Stomach (tissue), 4 donors: ENCODE data around the gene HOXC12.

Experiments
- CTCF ChIP-seq, 7 experiments: fragments of 450-650 bp in 4 of 7; fragments of 200-600 bp in 3 of 7; sonication (generic) in 3 of 7; IDR thresholded peaks; one replicate each; pipeline ENCODE4 v1.5.1; 2016 to 2019; ENCODE audit warnings: antibody characterized with exemption in 7 of 7, control low read depth in 2 of 7, mild to moderate bottlenecking in 1 of 7
- EP300 ChIP-seq: sonication (generic); formaldehyde crosslinking; IDR thresholded peaks from one replicate; pipeline ENCODE4 v1.6.1; 2017; ENCODE audit warnings: antibody characterized with exemption
- POLR2A ChIP-seq, 4 donors: fragments of 450-650 bp; IDR thresholded peaks; one replicate each; pipeline ENCODE4 v1.6.1; 2016; ENCODE audit warnings: antibody characterized with exemption in 4 of 4, control low read depth in 2 of 4, mild to moderate bottlenecking in 1 of 4, moderate library complexity in 1 of 4
- POLR2AphosphoS5 ChIP-seq, 3 donors: sonication (generic); formaldehyde crosslinking; IDR thresholded peaks; one replicate each; pipeline ENCODE4 v1.6.1; 2016; ENCODE audit warnings: antibody characterized with exemption in 3 of 3

GRCh38 chr12:53977596-53978445 is 23.1 kb downstream of the HOXC12 start:
- TF ChIP-seq CTCF (IDR thresholded peaks at IDR 0.05) (no peak), POLR2A (IDR thresholded peaks at IDR 0.05) (no peak), POLR2AphosphoS5 (IDR thresholded peaks at IDR 0.05) (no peak), EP300 (no peak)
